ENCODE results near the gene ACO2. TPM values are rescaled to one million over a fixed set of nuclear protein-coding genes. Genes with fewer than 3 reads are reported as not detected.

Gene ACO2
- total and polyA plus RNA-seq, 2 of the 13 experiments (the other 11 are each of a cell fraction or from before 2014, with no cell fraction given) = 19.2 to 45.6 TPM

- H3K79me2 ChIP-seq (ENCODE audit: insufficient read depth, low read length) = peaks cover 51% of the 10 kb centered on the region
- BruUV-seq (replicated peaks) = TSS peak; percentile 60
- H4K20me1 ChIP-seq (ENCODE audit: insufficient read depth, low read length) = peaks cover 9% of the 10 kb centered on the region
- peak within 1 kb of the TSS; percentile 99 for H3K9ac ChIP-seq (ENCODE audit: insufficient read depth, low read depth, low read length)
- ChIA-PET POLR2A (interaction anchor here (0.6 to 5.2 kb wide), 31 partner anchors 11 to 174 kb away, joined by 3 to 122 read pairs (median 5); partner anchors contain the start of genes ACO2, PHF5A, PMM1 and RANGAP1), CTCF (ENCODE audit: low intra/inter-chr PET ratio, low total read pairs) (no interaction called here)
- peak within 1 kb of the TSS; percentile 89 to 97 (median 90) for H3K4me3 ChIP-seq (replicated peaks in 1 of 3; ENCODE audit: insufficient read depth in 1 of 3, low read depth in 2 of 3, low read length in 3 of 3)
- H2AFZ ChIP-seq (ENCODE audit: low read length) = no peak within 1 kb of the TSS
- H3K4me1 ChIP-seq (ENCODE audit: insufficient read depth, low read length) = peaks cover 27% of the 10 kb centered on the region
- H3K36me3 ChIP-seq (replicated peaks in 1 of 2; ENCODE audit: control insufficient read depth in 1 of 2, insufficient read depth in 2 of 2, low read length in 2 of 2) = peaks cover 4 to 9% of the 10 kb centered on the region in 2 experiments; a peak in 3 of 5 replicates
- H3K27ac ChIP-seq (ENCODE audit: extremely low read length, insufficient read depth, low read length) = peak within 1 kb of the TSS; percentile 100
- DNase-seq (ENCODE audit: low spot score) (peak; percentile 86), FAIRE-seq (no peak), ATAC-seq (peak; percentile 47)
- no peaks in the 10 kb centered on the region for H3K9me3 ChIP-seq (ENCODE audit: low read length)
- H3K4me2 ChIP-seq (ENCODE audit: low read depth, low read length) = peak within 1 kb of the TSS; percentile 93
- under 1% methylated on average over 41 of the region's 85 CpGs for WGBS (ENCODE audit: low lambda C conversion rate)
- in situ Hi-C loops (cut with HindIII; ENCODE audit: extremely low pct_ligation_motif_present, low pct_unique_long_range_greater_than_20kb) (no loop called here), intact Hi-C loops (cut with micrococcal nuclease; ENCODE audit: unreplicated experiment) (loop anchor here (10.0 kb wide), 1 partner anchor 162 kb away; the partner anchor contains the start of gene RANGAP1)
- no peaks in the 10 kb centered on the region; a peak in 1 of 5 replicates for H3K27me3 ChIP-seq (ENCODE audit: control insufficient read depth in 1 of 2, insufficient read depth in 2 of 2, low read length in 2 of 2)
- TF ChIP-seq, protein P1, sequence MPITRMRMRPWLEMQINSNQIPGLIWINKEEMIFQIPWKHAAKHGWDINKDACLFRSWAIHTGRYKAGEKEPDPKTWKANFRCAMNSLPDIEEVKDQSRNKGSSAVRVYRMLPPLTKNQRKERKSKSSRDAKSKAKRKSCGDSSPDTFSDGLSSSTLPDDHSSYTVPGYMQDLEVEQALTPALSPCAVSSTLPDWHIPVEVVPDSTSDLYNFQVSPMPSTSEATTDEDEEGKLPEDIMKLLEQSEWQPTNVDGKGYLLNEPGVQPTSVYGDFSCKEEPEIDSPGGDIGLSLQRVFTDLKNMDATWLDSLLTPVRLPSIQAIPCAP (CRISPR knock-in tag; IDR thresholded peaks at IDR 0.05; ENCODE audit: low read depth) = peak; percentile 76
- TF ChIP-seq, protein P2, sequence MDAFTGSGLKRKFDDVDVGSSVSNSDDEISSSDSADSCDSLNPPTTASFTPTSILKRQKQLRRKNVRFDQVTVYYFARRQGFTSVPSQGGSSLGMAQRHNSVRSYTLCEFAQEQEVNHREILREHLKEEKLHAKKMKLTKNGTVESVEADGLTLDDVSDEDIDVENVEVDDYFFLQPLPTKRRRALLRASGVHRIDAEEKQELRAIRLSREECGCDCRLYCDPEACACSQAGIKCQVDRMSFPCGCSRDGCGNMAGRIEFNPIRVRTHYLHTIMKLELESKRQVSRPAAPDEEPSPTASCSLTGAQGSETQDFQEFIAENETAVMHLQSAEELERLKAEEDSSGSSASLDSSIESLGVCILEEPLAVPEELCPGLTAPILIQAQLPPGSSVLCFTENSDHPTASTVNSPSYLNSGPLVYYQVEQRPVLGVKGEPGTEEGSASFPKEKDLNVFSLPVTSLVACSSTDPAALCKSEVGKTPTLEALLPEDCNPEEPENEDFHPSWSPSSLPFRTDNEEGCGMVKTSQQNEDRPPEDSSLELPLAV (CRISPR knock-in tag; conservative IDR thresholded peaks at IDR 0.05; ENCODE audit: low read depth) = no peak; the same call in 1 of the 2 replicates
- TF ChIP-seq EHMT2 (IDR thresholded peaks at IDR 0.05; ENCODE audit: borderline replicate concordance, low read depth, low read length) (no peak), ARNT2 (CRISPR knock-in tag; IDR thresholded peaks at IDR 0.05; ENCODE audit: low read depth) (peak; percentile 98), SYNCRIP (IDR thresholded peaks at IDR 0.05; ENCODE audit: insufficient read depth, low read depth, low read length) (no peak), ZNF629 (CRISPR knock-in tag; conservative IDR thresholded peaks at IDR 0.05) (peak; percentile 26; the same call in 1 of the 2 replicates), ZNF530 (CRISPR knock-in tag; IDR thresholded peaks at IDR 0.05; ENCODE audit: low read depth) (0 out of 2 replicates have a peak, but pooled peaks have one; percentile 35), IKZF4 (CRISPR knock-in tag; IDR thresholded peaks at IDR 0.05; ENCODE audit: borderline replicate concordance, low read depth, not compliant biosample characterization) (no peak), HNF4G (IDR thresholded peaks at IDR 0.05; ENCODE audit: borderline replicate concordance, low read depth, low read length) (peak; percentile 82), HNF4G (CRISPR knock-in tag; IDR thresholded peaks at IDR 0.05; ENCODE audit: borderline replicate concordance, low read depth) (peak; percentile 30; the same call in 1 of the 2 replicates), BATF2 (CRISPR knock-in tag; IDR thresholded peaks at IDR 0.05) (peak; percentile 94; the same call in 1 of the 2 replicates), ZNF816 (CRISPR knock-in tag; IDR thresholded peaks at IDR 0.05; ENCODE audit: borderline replicate concordance) (no peak; the same call in 1 of the 2 replicates), HCFC1 (IDR thresholded peaks at IDR 0.05; ENCODE audit: low read depth, low read length) (peak; percentile 61; the same call in 1 of the 2 replicates), NFYB (CRISPR knock-in tag; IDR thresholded peaks at IDR 0.05) (peak; percentile 53; the same call in 1 of the 2 replicates), ZNF143 (CRISPR knock-in tag; IDR thresholded peaks at IDR 0.05) (peak; percentile 84), ARNTL (CRISPR knock-in tag; IDR thresholded peaks at IDR 0.05) (peak; percentile 95), ZSCAN30 (CRISPR knock-in tag; IDR thresholded peaks at IDR 0.05) (peak; percentile 88; the same call in 1 of the 2 replicates), SMAD3 (CRISPR knock-in tag; IDR thresholded peaks at IDR 0.05) (peak; percentile 96)
- TF ChIP-seq, protein P3, sequence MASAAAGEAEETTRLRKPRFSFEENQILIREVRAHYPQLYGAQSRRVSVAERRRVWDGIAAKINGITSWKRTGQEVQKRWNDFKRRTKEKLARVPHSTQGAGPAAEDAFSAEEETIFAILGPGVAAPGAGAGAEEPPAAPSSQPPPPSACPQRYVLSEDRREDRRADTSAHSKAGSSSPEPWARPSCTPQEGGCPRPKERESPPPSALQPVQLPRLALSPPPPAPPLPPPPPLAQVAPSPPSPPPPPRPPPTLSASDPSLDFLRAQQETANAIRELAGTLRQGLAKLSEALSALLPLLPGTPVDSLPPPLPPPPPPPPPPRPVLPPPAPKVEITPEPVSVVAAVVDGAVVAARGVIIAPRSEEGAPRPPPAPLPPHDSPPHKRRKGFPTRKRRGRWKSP (CRISPR knock-in tag; IDR thresholded peaks at IDR 0.05) = peak; percentile 95
Observed at GRCh38 chr22:41446639-41447434, 22.1 kb upstream of the ACO2 start, which contains the start of gene TOB2. TSS of gene TOB2 (minus strand) at chr22:41446801. CDS start at chr22:41437345, 9,456 bp downstream.

All from HepG2 (cell line).